Iris pigment epithelial cell (primary cell): ENCODE data around the gene C20orf96.
"Not testable (repeated sequence)": the region's sequence is repeated elsewhere in the genome, so short reads cannot be mapped to it uniquely, and the experiment has no call there.

Source experiments
- DNase-seq: peaks from one replicate; pipeline ENCODE4 v3.0.0-alpha.2; 2011; ENCODE audit warnings: low read depth

The C20orf96 gene

GRCh38 chr20:290084-290831, at the start of gene C20orf96:
Gene C20orf96, minus strand, starts transcription at chr20:290750. Its CDS starts 140 bp downstream, at chr20:290610.
- DNase-seq = peak; percentile 94

GRCh38 chr20:336040-336439, 45.5 kb upstream of the C20orf96 start:
- DNase-seq = not testable (repeated sequence)

GRCh38 chr20:334578-334977, 44.0 kb upstream of the C20orf96 start:
- no peak for DNase-seq

GRCh38 chr20:330233-331149, 39.9 kb upstream of the C20orf96 start:
- peak; percentile 58 for DNase-seq

GRCh38 chr20:329851-330232, 39.3 kb upstream of the C20orf96 start:
- DNase-seq = no peak

- no peak for DNase-seq
These were observed 38.6 kb upstream of the C20orf96 start for GRCh38 chr20:328975-329695.

GRCh38 chr20:328027-328974, 37.8 kb upstream of the C20orf96 start:
- DNase-seq = no peak

GRCh38 chr20:327186-328026, 36.9 kb upstream of the C20orf96 start:
- peak; percentile 92 for DNase-seq

- DNase-seq = no peak
These were observed 36.2 kb upstream of the C20orf96 start for GRCh38 chr20:326645-327185.

GRCh38 chr20:325889-326644, 35.5 kb upstream of the C20orf96 start:
- DNase-seq = peak; percentile 80

GRCh38 chr20:325045-325888, 34.7 kb upstream of the C20orf96 start, which contains the start of gene SOX12:
Gene SOX12, plus strand, starts transcription at chr20:325552. Its CDS starts 373 bp downstream, at chr20:325925.
- peak; percentile 92 for DNase-seq

GRCh38 chr20:324177-325044, 33.9 kb upstream of the C20orf96 start:
- DNase-seq = peak; percentile 77

- peak; percentile 67 for DNase-seq
These were observed 25.9 kb upstream of the C20orf96 start for GRCh38 chr20:316316-317068.

- DNase-seq = peak; percentile 76
These were observed 23.4 kb upstream of the C20orf96 start for GRCh38 chr20:313948-314347.

- no peak for DNase-seq
These were observed 22.9 kb upstream of the C20orf96 start for GRCh38 chr20:313402-313801.

GRCh38 chr20:312866-313265, 22.3 kb upstream of the C20orf96 start:
- no peak for DNase-seq
